OCI-LY3 (cell line): Measurements from ENCODE around the gene ASTN2.

ENCODE experiments used
- CTCF ChIP-seq: fragments of 200-600, 300-600 bp; sonication (generic); IDR thresholded peaks from 2 replicates; pipeline ENCODE4 v1.5.1; 2014; ENCODE audit warnings: antibody characterized with exemption, low read length, low read depth
- EZH2phosphoT487 ChIP-seq: fragments of 200-600 bp; shearing (Covaris generic); IDR thresholded peaks from 2 replicates; pipeline ENCODE4 v1.6.1; 2018; ENCODE audit warnings: antibody characterized with exemption, mixed run types, low read depth

DNA sequence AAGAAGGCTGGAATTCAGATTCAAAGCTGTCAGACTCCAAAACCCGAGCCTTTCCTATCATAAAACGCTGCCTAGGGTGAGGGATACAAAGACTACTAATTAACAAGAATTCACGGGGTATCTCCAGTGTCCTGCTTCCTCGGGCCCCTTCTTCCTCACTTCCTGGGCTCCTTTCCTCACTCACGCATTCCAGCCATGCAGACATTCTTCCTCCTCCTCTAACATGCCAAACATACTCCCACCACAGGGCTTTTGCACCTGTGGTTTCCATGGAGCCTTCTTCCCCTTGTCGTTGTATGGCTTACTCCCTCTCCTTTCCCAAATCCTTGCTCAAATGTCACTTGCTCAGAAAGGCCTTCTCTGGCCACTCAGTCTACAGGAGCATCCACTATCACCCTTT lies 919.1 kb downstream of the ASTN2 start:
- TF ChIP-seq CTCF (no peak), EZH2phosphoT487 (no peak)
